Gastrocnemius medialis (tissue), 4 donors: ENCODE results near the gene P4HA2. TPM values are rescaled to one million over a fixed set of nuclear protein-coding genes. Genes with fewer than 3 reads are reported as not detected.

ENCODE experiments used
- ATAC-seq, 2 donors: fragments of 150-250 bp; one replicate each; pipeline ENCODE4 v1.9.1; 2016
- DNase-seq, 2 donors: peaks; one replicate each; pipeline ENCODE4 v3.0.0-alpha.2; 2019
- H3K27ac ChIP-seq, 4 donors: fragments of 200-600 bp; sonication (generic); 1 replicate in 1 of 4; 2 replicates in 3 of 4; pipeline ENCODE4 v1.5.1; 2016 to 2018; ENCODE audit warnings: mild to moderate bottlenecking in 2 of 4, moderate library complexity in 1 of 4
- H3K27me3 ChIP-seq, 3 donors: fragments of 200-600 bp; sonication (generic) in 2 of 3; 1 replicate in 1 of 3; 2 replicates in 2 of 3; pipeline versions ENCODE4 v1.5.1 to v1.6.0; 2016 to 2019; ENCODE audit warnings: mild to moderate bottlenecking in 1 of 3, moderate library complexity in 1 of 3
- H3K36me3 ChIP-seq, 2 donors: fragments of 200-600 bp; sonication (generic) in 1 of 2; one replicate each; pipeline ENCODE4 v1.5.1; 2017 to 2018
- H3K4me1 ChIP-seq, 2 donors: fragments of 200-600 bp; sonication (generic) in 1 of 2; one replicate each; pipeline ENCODE4 v1.5.1; 2016 to 2017; ENCODE audit warnings: mild to moderate bottlenecking in 2 of 2
- H3K4me3 ChIP-seq, 4 donors: fragments of 200-600 bp; sonication (generic) in 3 of 4; 1 replicate in 1 of 4; 2 replicates in 3 of 4; pipeline ENCODE4 v1.5.1; 2016 to 2019; ENCODE audit warnings: mild to moderate bottlenecking in 2 of 4
- H3K9me3 ChIP-seq, 3 donors: fragments of 200-600 bp; sonication (generic) in 2 of 3; 1 replicate in 1 of 3; 2 replicates in 2 of 3; pipeline ENCODE4 v1.5.1; 2016 to 2019
- POLR2A ChIP-seq, 2 donors: fragments of 450-650 bp; IDR thresholded peaks; one replicate each; pipeline ENCODE4 v1.6.1; 2017; ENCODE audit warnings: antibody characterized with exemption in 2 of 2, mild to moderate bottlenecking in 2 of 2, moderate library complexity in 2 of 2
- in situ Hi-C, 4 donors: fragments of 200-750 bp; cut with MboI; loops; one replicate each; pipeline versions ENCODE4 v1.15.0 to v1.8.0; 2017; ENCODE audit warnings: low sequenced_read_pairs in 4 of 4
- intact Hi-C: fragments of 100-400 bp; cut with DNase I; formaldehyde crosslinking; loops from one replicate; pipeline ENCODE4 v1.15.1; 2023; ENCODE audit warnings: low total_unique reads
- total RNA-seq, 4 donors: library from RNA; depleted of rRNA; stranded (reverse); fragments of >200 nt; gene quantifications; one replicate each; pipeline versions ENCODE4 v1.1.0 to v1.2.3, GENCODE V29; 2016
- TF ChIP-seq, protein P1 (sequence below), 5 experiments: fragments of 450-650 bp in 3 of 5; fragments of 200-600 bp in 2 of 5; sonication (generic) in 2 of 5; IDR thresholded peaks in 4 of 5; conservative IDR thresholded peaks in 1 of 5; 1 replicate in 4 of 5; 2 replicates in 1 of 5; pipeline ENCODE4 v1.5.1; 2016 to 2019; ENCODE audit warnings: antibody characterized with exemption in 5 of 5, mild to moderate bottlenecking in 3 of 5, moderate library complexity in 3 of 5

Gene P4HA2
- total RNA-seq, 4 donors from 2014 or later: 5.8 to 15.7 (median 10.3) TPM

DNA sequence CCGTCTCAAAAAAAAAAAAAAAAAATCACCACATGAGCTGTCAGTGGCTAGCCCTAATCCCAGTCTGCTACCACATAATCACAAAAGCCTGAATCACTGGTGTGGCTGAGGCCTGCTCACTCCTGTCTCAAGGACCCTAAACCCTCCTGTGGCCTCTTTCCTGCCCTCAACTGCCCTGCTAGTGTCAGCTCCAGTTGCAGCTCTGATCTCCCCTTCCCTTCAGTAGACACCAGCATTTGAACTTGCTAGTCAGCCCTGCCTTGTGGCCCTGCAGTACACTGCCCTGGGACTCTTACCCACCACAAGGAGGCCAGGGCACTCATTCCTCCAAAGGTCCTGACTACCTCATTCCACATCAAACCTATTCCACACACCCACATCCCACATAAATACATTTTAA is 9.5 kb upstream of the P4HA2 start:
- Histone ChIP-seq H3K36me3 (no peaks in the 10 kb centered on the region), H3K27ac (no peak overlapping the region), H3K4me1 (no peaks in the 10 kb centered on the region), H3K4me3 (no peak overlapping the region), H3K27me3 (no peaks in the 10 kb centered on the region), H3K9me3 (no peaks in the 10 kb centered on the region)
- no peak for DNase-seq
- no peak for ATAC-seq
- in situ Hi-C loops: no loop called here
- TF ChIP-seq, protein P1, sequence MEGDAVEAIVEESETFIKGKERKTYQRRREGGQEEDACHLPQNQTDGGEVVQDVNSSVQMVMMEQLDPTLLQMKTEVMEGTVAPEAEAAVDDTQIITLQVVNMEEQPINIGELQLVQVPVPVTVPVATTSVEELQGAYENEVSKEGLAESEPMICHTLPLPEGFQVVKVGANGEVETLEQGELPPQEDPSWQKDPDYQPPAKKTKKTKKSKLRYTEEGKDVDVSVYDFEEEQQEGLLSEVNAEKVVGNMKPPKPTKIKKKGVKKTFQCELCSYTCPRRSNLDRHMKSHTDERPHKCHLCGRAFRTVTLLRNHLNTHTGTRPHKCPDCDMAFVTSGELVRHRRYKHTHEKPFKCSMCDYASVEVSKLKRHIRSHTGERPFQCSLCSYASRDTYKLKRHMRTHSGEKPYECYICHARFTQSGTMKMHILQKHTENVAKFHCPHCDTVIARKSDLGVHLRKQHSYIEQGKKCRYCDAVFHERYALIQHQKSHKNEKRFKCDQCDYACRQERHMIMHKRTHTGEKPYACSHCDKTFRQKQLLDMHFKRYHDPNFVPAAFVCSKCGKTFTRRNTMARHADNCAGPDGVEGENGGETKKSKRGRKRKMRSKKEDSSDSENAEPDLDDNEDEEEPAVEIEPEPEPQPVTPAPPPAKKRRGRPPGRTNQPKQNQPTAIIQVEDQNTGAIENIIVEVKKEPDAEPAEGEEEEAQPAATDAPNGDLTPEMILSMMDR (IDR thresholded peaks at IDR 0.05 in 4 of 5, conservative IDR thresholded peaks at IDR 0.05 in 1 of 5): no peak
- no peak for TF ChIP-seq POLR2A (IDR thresholded peaks at IDR 0.05)
- intact Hi-C loops: no loop called here

DNA sequence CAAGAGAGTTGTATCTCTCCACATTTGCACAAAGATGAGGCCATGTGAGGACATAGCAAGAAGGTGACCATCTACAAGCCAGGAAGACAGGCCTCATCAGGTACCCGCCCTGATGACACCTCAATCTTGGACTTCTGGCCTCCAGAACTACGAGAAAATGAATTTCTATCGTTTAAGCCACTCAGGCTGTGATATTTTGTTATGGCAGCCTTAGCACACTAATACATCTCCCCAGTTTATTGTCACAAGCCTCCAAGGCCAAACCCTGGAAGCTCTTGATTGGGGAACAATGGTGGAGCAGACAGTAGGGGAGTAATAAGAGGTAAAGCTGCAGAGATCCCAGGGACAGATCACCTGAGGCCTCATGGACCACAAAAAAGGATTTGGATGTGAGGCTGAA is 7.7 kb upstream of the P4HA2 start:
- Histone ChIP-seq H3K9me3 (no peaks in the 10 kb centered on the region), H3K27ac (no peak overlapping the region), H3K4me1 (no peaks in the 10 kb centered on the region), H3K4me3 (no peak overlapping the region), H3K36me3 (no peaks in the 10 kb centered on the region), H3K27me3 (no peaks in the 10 kb centered on the region)
- ATAC-seq (no peak), DNase-seq (no peak)
- TF ChIP-seq, protein P1 (IDR thresholded peaks at IDR 0.05 in 4 of 5, conservative IDR thresholded peaks at IDR 0.05 in 1 of 5): no peak
- TF ChIP-seq POLR2A (IDR thresholded peaks at IDR 0.05): no peak
- in situ Hi-C loops: no loop called here
- intact Hi-C loops: no loop called here

DNA sequence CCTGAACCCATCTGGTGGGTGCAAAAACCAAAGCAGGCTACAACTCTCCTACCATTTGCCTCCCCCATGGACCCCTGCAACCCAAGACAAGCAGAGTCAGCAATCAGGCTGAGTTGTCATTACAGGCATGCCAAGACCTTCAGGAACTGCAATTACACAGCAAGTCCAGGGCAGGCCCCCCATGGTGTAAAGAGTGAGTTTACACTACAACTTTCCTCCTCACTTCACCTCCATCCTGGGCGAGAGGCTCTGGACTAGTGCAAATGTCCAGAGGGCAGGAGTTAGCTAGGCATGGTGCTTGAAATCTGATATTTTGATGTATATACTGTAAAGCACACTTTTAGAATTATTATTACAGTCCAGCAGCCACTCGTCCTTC is 7.0 kb upstream of the P4HA2 start:
- TF ChIP-seq POLR2A (IDR thresholded peaks at IDR 0.05): no peak
- TF ChIP-seq, protein P1 (IDR thresholded peaks at IDR 0.05 in 4 of 5, conservative IDR thresholded peaks at IDR 0.05 in 1 of 5): no peak
- no peaks in the 10 kb centered on the region for H3K9me3 ChIP-seq
- no peaks in the 10 kb centered on the region for H3K4me1 ChIP-seq
- H3K36me3 ChIP-seq: no peaks in the 10 kb centered on the region
- H3K27me3 ChIP-seq: no peaks in the 10 kb centered on the region
- H3K4me3 ChIP-seq: no peak overlapping the region
- H3K27ac ChIP-seq: no peak overlapping the region
- no peak for ATAC-seq
- no peak for DNase-seq
- intact Hi-C loops (no loop called here), in situ Hi-C loops (no loop called here)

DNA sequence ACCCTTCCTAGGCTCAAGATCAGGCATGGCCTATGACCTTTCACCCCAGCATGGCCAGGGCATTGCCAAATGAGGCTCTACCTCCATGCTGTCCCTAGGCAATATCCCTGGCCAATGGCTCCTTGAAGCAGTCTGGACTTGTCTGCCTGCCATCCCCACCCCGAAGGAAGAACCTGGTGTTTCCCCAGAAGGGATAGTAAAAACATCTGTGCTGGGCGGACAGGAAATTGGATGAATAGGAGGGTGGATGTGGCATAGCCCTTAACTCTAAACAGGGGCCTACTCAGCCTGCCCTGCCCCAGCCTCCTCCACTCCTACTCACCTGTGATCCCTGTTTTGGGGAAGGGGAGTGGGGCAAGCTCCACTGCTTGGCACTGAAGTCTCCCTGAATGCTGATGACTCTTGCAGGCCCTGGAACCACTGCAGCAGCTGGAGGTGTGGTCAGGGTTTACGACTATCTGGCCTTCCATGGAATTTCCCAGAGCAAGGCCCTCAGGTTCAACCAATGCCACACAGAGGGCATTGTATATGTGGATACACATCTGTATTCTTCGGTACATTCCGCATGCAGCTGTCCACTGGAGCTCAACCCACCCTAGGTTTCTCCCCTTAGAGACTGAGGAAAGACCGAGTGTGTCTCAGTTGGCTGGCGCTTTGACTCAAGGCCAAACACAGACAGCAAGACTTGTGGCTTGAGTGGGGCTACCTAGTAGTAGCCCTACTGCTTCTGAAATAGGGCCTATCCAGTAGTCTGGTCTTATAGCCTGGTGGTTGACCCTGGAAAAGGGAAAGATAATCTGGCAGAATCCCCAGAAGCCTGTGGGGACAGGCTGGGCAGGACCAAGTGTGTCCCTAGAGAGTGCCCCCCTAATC is 6.4 kb upstream of the P4HA2 start:
- in situ Hi-C loops: no loop called here
- ATAC-seq (no peak), DNase-seq (no peak)

More for the DNA sequence above, 6.4 kb upstream of the P4HA2 start:
- H3K9me3 ChIP-seq: no peaks in the 10 kb centered on the region
- no peak overlapping the region for H3K27ac ChIP-seq
- H3K36me3 ChIP-seq: no peaks in the 10 kb centered on the region
- no peaks in the 10 kb centered on the region for H3K27me3 ChIP-seq
- H3K4me1 ChIP-seq: no peaks in the 10 kb centered on the region
- intact Hi-C loops: no loop called here
- TF ChIP-seq, protein P1 (IDR thresholded peaks at IDR 0.05 in 4 of 5, conservative IDR thresholded peaks at IDR 0.05 in 1 of 5): no peak
- no peak for TF ChIP-seq POLR2A (IDR thresholded peaks at IDR 0.05)
- no peak overlapping the region for H3K4me3 ChIP-seq
